ENCODE measurements around the gene RHOBTB3.

RHOBTB3 gene

DNA sequence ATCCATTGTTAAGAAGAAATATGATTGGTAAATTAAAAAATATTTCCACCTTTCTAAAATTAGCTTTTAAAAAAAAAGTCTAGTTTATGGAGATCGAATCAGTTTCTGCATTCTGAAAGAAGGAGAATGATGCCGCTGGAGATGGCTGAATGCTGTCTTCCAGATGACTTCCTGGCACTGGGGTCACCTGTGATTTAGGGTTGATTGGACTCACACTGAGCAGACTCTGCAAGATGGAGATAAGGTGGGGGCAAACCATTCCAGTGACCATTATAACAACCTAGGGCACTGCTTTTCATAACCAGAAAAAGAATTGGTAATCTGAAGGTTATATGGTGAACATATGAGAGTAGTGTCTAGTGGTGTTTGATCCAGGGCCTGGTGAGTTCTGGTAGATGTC is 40.8 kb downstream of the RHOBTB3 start:
- TF ChIP-seq, protein P1, sequence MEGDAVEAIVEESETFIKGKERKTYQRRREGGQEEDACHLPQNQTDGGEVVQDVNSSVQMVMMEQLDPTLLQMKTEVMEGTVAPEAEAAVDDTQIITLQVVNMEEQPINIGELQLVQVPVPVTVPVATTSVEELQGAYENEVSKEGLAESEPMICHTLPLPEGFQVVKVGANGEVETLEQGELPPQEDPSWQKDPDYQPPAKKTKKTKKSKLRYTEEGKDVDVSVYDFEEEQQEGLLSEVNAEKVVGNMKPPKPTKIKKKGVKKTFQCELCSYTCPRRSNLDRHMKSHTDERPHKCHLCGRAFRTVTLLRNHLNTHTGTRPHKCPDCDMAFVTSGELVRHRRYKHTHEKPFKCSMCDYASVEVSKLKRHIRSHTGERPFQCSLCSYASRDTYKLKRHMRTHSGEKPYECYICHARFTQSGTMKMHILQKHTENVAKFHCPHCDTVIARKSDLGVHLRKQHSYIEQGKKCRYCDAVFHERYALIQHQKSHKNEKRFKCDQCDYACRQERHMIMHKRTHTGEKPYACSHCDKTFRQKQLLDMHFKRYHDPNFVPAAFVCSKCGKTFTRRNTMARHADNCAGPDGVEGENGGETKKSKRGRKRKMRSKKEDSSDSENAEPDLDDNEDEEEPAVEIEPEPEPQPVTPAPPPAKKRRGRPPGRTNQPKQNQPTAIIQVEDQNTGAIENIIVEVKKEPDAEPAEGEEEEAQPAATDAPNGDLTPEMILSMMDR (IDR thresholded peaks at IDR 0.05; ENCODE audit: insufficient read depth, low read length, missing control alignments) = no peak
- ChIA-PET POLR2A (no interaction called here), CTCF (interaction anchor here (0.7 to 5.3 kb wide), 11 partner anchors 8 to 130 kb away, joined by 3 to 54 read pairs (median 4); partner anchors contain the start of gene RFESD)
- H3K4me3 ChIP-seq (ENCODE audit: low read depth, low read length) = no peak overlapping the region
- no peak for DNase-seq (ENCODE audit: low read depth, low spot score)

DNA sequence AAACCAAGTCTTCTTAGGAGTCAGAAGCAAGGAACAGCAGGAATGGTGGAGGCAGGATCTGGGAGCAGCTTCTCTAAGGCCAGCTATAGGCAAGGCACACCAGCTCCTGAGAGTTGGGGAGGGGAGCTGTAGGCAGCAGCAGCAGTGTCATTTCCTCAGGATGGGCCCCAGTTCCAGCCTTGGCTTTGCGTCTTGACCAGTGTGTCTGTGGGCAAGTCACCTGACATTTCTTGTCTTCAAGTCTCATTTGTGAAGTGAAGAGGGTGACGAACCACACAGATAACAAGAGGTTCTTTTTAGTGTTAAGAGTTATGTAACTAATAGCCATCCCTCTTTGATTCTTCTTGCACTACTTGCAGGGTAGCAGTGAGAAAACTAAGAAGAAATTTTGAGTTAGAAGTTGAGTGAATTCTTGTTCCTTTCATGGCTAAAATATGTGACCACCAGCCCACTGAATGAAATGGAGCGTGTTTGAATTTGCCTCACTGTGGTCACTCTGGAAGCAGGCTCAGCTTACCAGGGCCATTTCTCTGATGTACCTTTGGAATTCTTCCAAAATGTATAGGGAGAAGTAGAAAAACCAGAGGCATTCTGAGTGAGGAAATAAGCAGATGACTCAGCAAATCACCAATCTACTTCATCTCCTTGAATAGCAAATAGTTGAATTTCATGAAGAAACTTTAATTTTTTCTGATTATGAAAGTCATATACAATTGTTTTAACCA is 42.4 kb downstream of the RHOBTB3 start:
- CTCF ChIA-PET = interaction anchor here (0.9 to 5.3 kb wide), 4 partner anchors 9 to 115 kb away, joined by 3 to 54 read pairs (median 5); no protein-coding TSS in a partner anchor
- TF ChIP-seq, protein P1 (IDR thresholded peaks at IDR 0.05; ENCODE audit: insufficient read depth, low read length, missing control alignments) = no peak
- POLR2A ChIA-PET = interaction anchor here (1.1 kb wide), 1 partner anchor 126 kb away, joined by 3 read pairs; no protein-coding TSS in a partner anchor
- H3K4me3 ChIP-seq (ENCODE audit: low read depth, low read length) = no peak overlapping the region
- DNase-seq (ENCODE audit: low read depth, low spot score) = peak; percentile 79

DNA sequence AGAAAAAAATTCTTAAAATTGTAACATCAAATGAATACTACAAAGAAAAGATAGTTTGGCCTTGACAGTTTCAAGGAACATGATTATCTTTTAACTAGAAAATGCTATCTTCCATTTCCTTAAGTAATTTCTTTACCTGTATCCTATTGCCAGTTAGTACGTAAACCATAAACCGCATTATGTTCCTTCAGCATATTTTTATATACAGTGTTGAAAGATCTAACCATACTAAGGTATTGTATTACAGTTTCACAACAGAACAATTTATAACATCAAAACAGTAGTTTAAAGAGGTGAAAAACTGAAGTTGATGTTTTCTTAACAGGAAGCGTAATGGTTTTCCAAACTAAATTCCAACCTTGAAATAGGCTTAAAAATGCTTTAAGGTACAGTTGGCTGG is 46.3 kb downstream of the RHOBTB3 start:
- ChIA-PET POLR2A (no interaction called here), CTCF (interaction anchor here (1.7 to 1.8 kb wide), 2 partner anchors 9 to 69 kb away, joined by 5 to 6 read pairs; no protein-coding TSS in a partner anchor)
- no peak for DNase-seq (ENCODE audit: low read depth, low spot score)
- TF ChIP-seq, protein P1 (IDR thresholded peaks at IDR 0.05; ENCODE audit: insufficient read depth, low read length, missing control alignments) = no peak
- H3K4me3 ChIP-seq (ENCODE audit: low read depth, low read length) = no peak overlapping the region

DNA sequence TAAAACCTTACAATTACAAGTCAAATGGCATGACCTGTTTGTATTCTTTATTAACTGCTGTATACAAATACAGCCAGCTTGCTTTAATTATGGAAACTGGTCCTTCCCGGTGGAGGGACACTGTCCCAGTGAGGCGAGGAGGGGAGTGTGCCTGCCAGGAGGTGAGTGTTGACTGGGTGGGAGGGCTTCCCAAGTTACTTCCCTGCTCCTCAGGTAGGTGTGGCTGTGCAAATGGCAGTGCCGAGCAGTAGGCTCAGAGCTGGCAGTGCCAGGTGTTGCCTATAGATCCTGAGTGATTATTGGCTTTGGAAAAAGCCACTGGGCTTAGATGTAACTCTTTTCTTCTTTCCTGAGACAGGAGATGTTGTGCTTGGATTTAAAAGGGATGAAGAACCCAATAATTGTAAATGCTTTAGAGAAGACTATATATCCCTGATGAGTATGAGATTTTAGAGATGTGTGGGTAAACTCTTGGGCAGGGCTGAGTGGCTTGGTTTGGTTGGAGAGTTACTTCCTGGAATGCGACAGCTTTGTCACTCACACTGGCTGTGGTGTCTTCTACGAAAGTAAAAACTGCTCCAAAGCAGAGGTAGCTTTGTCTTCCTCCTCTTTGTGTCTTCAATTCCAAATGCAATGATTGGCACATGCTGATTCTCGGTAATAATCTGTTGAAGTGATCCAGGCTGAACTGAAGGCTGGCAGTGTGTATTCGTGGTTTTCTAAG is 47.7 kb downstream of the RHOBTB3 start:
- H3K4me3 ChIP-seq (ENCODE audit: low read depth, low read length) = no peak overlapping the region
- DNase-seq (ENCODE audit: low read depth, low spot score) = no peak
- TF ChIP-seq, protein P1 (IDR thresholded peaks at IDR 0.05; ENCODE audit: insufficient read depth, low read length, missing control alignments) = no peak
- ChIA-PET CTCF (interaction anchor here (0.8 to 9.8 kb wide), 6 partner anchors 7 to 132 kb away, joined by 3 to 318 read pairs (median 22); partner anchors contain the start of gene RFESD), POLR2A (interaction anchor here (1.2 kb wide), 1 partner anchor 16 kb away, joined by 3 read pairs; no protein-coding TSS in a partner anchor)

DNA sequence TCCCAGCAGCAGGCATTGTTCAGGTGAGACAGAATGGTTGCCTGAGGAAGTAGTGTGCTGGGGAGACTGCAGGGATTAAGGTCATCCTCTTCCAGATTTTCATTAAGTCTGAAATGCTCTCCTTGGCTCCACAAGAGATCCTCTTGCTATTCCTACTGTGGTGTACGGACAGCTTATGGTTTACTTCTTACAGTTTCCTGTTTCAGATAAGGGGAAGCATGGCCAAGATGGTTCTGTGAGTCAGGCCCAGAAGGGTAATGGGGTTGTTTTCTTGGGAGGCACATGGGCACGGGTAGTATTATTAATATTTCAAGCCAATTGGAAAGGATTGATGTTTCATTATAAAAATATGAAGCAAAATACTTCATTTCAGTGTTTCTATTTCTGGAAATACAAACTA is 48.5 kb downstream of the RHOBTB3 start:
- ChIA-PET POLR2A (no interaction called here), CTCF (interaction anchor here (0.8 to 9.8 kb wide), 6 partner anchors 8 to 133 kb away, joined by 3 to 318 read pairs (median 22); partner anchors contain the start of gene RFESD)
- H3K4me3 ChIP-seq (ENCODE audit: low read depth, low read length) = no peak overlapping the region
- TF ChIP-seq, protein P1 (IDR thresholded peaks at IDR 0.05; ENCODE audit: insufficient read depth, low read length, missing control alignments) = no peak
- DNase-seq (ENCODE audit: low read depth, low spot score) = no peak

DNA sequence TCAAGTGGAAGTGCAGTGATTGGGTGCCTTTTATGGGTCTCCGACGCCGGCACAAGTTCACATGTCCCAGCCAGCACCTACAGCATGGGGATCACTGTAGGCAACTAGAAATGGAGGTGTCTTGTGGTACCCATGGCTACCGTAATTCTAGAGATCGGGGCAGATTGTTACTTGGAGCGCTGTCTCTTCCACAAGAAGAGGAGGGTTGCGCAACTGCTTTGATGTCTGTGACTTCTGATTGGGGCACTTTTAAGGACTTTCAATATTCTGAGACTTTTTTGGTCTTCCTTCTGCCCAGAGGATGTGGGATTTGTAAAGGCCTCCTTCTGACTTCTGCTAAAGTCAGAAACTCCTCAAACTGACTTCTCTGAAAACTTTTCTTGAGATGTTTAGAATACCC is 49.5 kb downstream of the RHOBTB3 start:
- POLR2A ChIA-PET = interaction anchor here (0.8 to 0.9 kb wide), 2 partner anchors 44 to 447 kb away, joined by 3 to 4 read pairs; no protein-coding TSS in a partner anchor

More for the DNA sequence above, 49.5 kb downstream of the RHOBTB3 start:
- TF ChIP-seq, protein P1 (IDR thresholded peaks at IDR 0.05; ENCODE audit: insufficient read depth, low read length, missing control alignments) = no peak
- CTCF ChIA-PET = interaction anchor here (1.0 to 9.8 kb wide), 38 partner anchors 10 to 561 kb away, joined by 3 to 318 read pairs (median 6); partner anchors contain the start of genes GLRX and RFESD
- no peak overlapping the region for H3K4me3 ChIP-seq (ENCODE audit: low read depth, low read length)
- no peak for DNase-seq (ENCODE audit: low read depth, low spot score)

Data from AG04449 (cell line).